H1 (cell line): ENCODE results near the gene ADH4. TPM values are rescaled to one million over a fixed set of nuclear protein-coding genes. Genes with fewer than 3 reads are reported as not detected.
A peak's percentile ranks its signal among the peaks of the same experiment; 100 is the strongest.

Experiments
- CTCF ChIA-PET: fragments of 300-600 bp; sonication (Branson Sonifier 250); formaldehyde crosslinking; loops from one replicate; lab custom pipeline; 2021; ENCODE audit not compliant: partially characterized antibody; lab: Charles Lee
- POLR2A ChIA-PET: fragments of 300-600 bp; sonication (Branson Sonifier 250); formaldehyde crosslinking; loops from one replicate; lab custom pipeline; 2021; ENCODE audit warnings: inconsistent platforms; ENCODE audit not compliant: partially characterized antibody; lab: Charles Lee
- DNase-seq, 2 experiments: peaks; one replicate each; pipeline versions ENCODE4 v3.0.0 to v3.0.0-alpha.2; 2010 to 2022; ENCODE audit warnings: low spot score in 2 of 2, low read depth in 1 of 2, mixed read lengths in 1 of 2
- FAIRE-seq: peaks from 2 replicates; lab custom pipeline; 2011; peaks lifted over from hg19 to GRCh38; lab: Jason Lieb, UNC
- H2AFZ ChIP-seq: 2 replicates; pipeline ENCODE4 v1.8.1; 2012; ENCODE audit warnings: low read length, inconsistent platforms
- H2AK5ac ChIP-seq: 2 replicates; pipeline ENCODE4 v1.6.1; 2013; ENCODE audit warnings: low read depth, low read length
- H2BK120ac ChIP-seq: replicated peaks from 2 replicates; pipeline ENCODE3; 2013; ENCODE audit warnings: low read depth, low read length, inconsistent platforms
- H2BK12ac ChIP-seq: 2 replicates; pipeline ENCODE4 v1.6.1; 2013; ENCODE audit warnings: low read depth, low read length
- H2BK15ac ChIP-seq: 2 replicates; pipeline ENCODE4 v1.6.1; 2013; ENCODE audit warnings: low read length
- H2BK20ac ChIP-seq: 2 replicates; pipeline ENCODE4 v1.6.1; 2013; ENCODE audit warnings: low read length
- H2BK5ac ChIP-seq: 2 replicates; pipeline ENCODE4 v1.6.1; 2013; ENCODE audit warnings: low read depth, low read length
- H3K14ac ChIP-seq: 2 replicates; pipeline ENCODE4 v1.6.1; 2013; ENCODE audit warnings: inconsistent platforms; ENCODE audit not compliant: insufficient read length
- H3K18ac ChIP-seq: 2 replicates; pipeline ENCODE4 v1.6.1; 2013; ENCODE audit warnings: low read length; ENCODE audit errors: extremely low read depth
- H3K23ac ChIP-seq: 2 replicates; pipeline ENCODE4 v1.6.1; 2013; ENCODE audit warnings: inconsistent platforms; ENCODE audit not compliant: insufficient read length
- H3K23me2 ChIP-seq: 2 replicates; pipeline ENCODE4 v1.6.1; 2013; ENCODE audit warnings: low read depth, low read length
- H3K27ac ChIP-seq: 2 replicates; pipeline ENCODE4 v1.6.1; 2011; ENCODE audit warnings: low read depth, low read length, inconsistent platforms
- H3K27me3 ChIP-seq, 4 experiments: replicated peaks in 1 of 4; 1 replicate in 1 of 4; 2 replicates in 3 of 4; pipeline versions ENCODE4 v1.6.1 to v1.8.1; 2011 to 2013; ENCODE audit warnings: low read length in 3 of 4, mild to moderate bottlenecking in 3 of 4, inconsistent platforms in 2 of 4, mixed read lengths in 2 of 4, moderate library complexity in 1 of 4; ENCODE audit not compliant: control insufficient read depth in 3 of 4, insufficient read depth in 3 of 4; ENCODE audit errors: extremely low read depth in 1 of 4
- H3K36me3 ChIP-seq, 4 experiments: 2 replicates each; pipeline versions ENCODE4 v1.6.1 to v1.8.1; 2011 to 2013; ENCODE audit warnings: mild to moderate bottlenecking in 4 of 4, low read length in 3 of 4, moderate library complexity in 2 of 4, control low read depth in 1 of 4, inconsistent platforms in 1 of 4; ENCODE audit not compliant: insufficient read depth in 4 of 4, control insufficient read depth in 2 of 4
- H3K4ac ChIP-seq: replicated peaks from 2 replicates; pipeline ENCODE3; 2013; ENCODE audit warnings: low read length, low read depth, mixed read lengths, inconsistent platforms; ENCODE audit not compliant: insufficient read length
- H3K4me1 ChIP-seq, 4 experiments: replicated peaks in 1 of 4; 1 replicate in 1 of 4; 2 replicates in 3 of 4; pipeline versions ENCODE4 v1.6.1 to v1.8.1; 2011 to 2013; ENCODE audit warnings: low read length in 3 of 4, inconsistent platforms in 2 of 4, mixed read lengths in 1 of 4; ENCODE audit not compliant: insufficient read depth in 4 of 4, control insufficient read depth in 3 of 4
- H3K4me2 ChIP-seq, 2 experiments: 2 replicates each; pipeline versions ENCODE4 v1.6.1 to v1.8.1; 2011 to 2013; ENCODE audit warnings: low read depth in 2 of 2, low read length in 2 of 2, control low read depth in 1 of 2, inconsistent platforms in 1 of 2, mild to moderate bottlenecking in 1 of 2; ENCODE audit not compliant: insufficient read depth in 1 of 2
- H3K4me3 ChIP-seq, 4 experiments: fragments of 200-600, 300-600 bp in 1 of 4; sonication (generic), shearing (Covaris generic), sonication (Bioruptor Twin) in 1 of 4; 2 replicates each; pipeline versions ENCODE4 v1.5.1 to v1.8.1; 2011 to 2016; ENCODE audit warnings: low read length in 4 of 4, low read depth in 3 of 4, control low read depth in 2 of 4, inconsistent platforms in 2 of 4, mild to moderate bottlenecking in 2 of 4, mixed read lengths in 1 of 4, moderate library complexity in 1 of 4; ENCODE audit not compliant: insufficient read depth in 2 of 4; ENCODE audit errors: extremely low read depth in 1 of 4
- H3K56ac ChIP-seq: replicated peaks from 2 replicates; pipeline ENCODE3; 2013; ENCODE audit warnings: low read depth, mild to moderate bottlenecking, mixed read lengths, low read length, inconsistent platforms; ENCODE audit not compliant: insufficient read length
- H3K79me1 ChIP-seq: 2 replicates; pipeline ENCODE4 v1.6.1; 2013; ENCODE audit warnings: low read depth, low read length, control low read depth
- H3K79me2 ChIP-seq, 2 experiments: 2 replicates each; pipeline versions ENCODE4 v1.6.1 to v1.8.1; 2012 to 2013; ENCODE audit warnings: low read length in 2 of 2, mild to moderate bottlenecking in 2 of 2, inconsistent platforms in 1 of 2; ENCODE audit not compliant: insufficient read depth in 2 of 2, control insufficient read depth in 1 of 2
- H3K9ac ChIP-seq, 4 experiments: replicated peaks in 1 of 4; 1 replicate in 1 of 4; 2 replicates in 3 of 4; pipeline versions ENCODE4 v1.6.1 to v1.8.1; 2011 to 2013; ENCODE audit warnings: low read depth in 3 of 4, low read length in 3 of 4, control low read depth in 2 of 4, mild to moderate bottlenecking in 2 of 4, moderate library complexity in 2 of 4, inconsistent platforms in 1 of 4; ENCODE audit errors: extremely low read depth in 1 of 4
- H3K9me3 ChIP-seq, 2 experiments: 2 replicates each; pipeline versions ENCODE4 v1.6.1 to v1.8.1; 2012 to 2013; ENCODE audit warnings: mild to moderate bottlenecking in 2 of 2, moderate library complexity in 2 of 2, control low read depth in 1 of 2, inconsistent platforms in 1 of 2, low read depth in 1 of 2, low read length in 1 of 2, mixed read lengths in 1 of 2; ENCODE audit not compliant: insufficient read depth in 2 of 2
- H4K20me1 ChIP-seq, 2 experiments: replicated peaks in 1 of 2; 2 replicates each; pipeline versions ENCODE3 to v1.8.1; 2011 to 2013; ENCODE audit warnings: inconsistent platforms in 2 of 2, low read length in 2 of 2, mild to moderate bottlenecking in 1 of 2; ENCODE audit not compliant: insufficient read depth in 2 of 2, control insufficient read depth in 1 of 2
- H4K5ac ChIP-seq: 2 replicates; pipeline ENCODE4 v1.6.1; 2013; ENCODE audit warnings: low read length, low read depth, mixed read lengths, inconsistent platforms; ENCODE audit not compliant: insufficient read length
- H4K8ac ChIP-seq: 2 replicates; pipeline ENCODE4 v1.8.0; 2013; ENCODE audit warnings: mild to moderate bottlenecking, moderate library complexity, low read length, inconsistent platforms; ENCODE audit not compliant: insufficient read depth; ENCODE audit errors: extremely low read depth
- H4K91ac ChIP-seq: replicated peaks from 2 replicates; pipeline ENCODE3; 2013; ENCODE audit warnings: low read length, mixed read lengths, inconsistent platforms; ENCODE audit not compliant: insufficient read length
- SIN3A ChIP-seq, 2 experiments: IDR thresholded peaks in 1 of 2; conservative IDR thresholded peaks in 1 of 2; 2 replicates each; pipeline ENCODE4 v1.6.1; 2011 to 2012; ENCODE audit warnings: low read length in 2 of 2, improper control_type of control experiment in 1 of 2, low read depth in 1 of 2, mild to moderate bottlenecking in 1 of 2
- SIRT6 ChIP-seq: IDR thresholded peaks from one replicate; pipeline ENCODE4 v1.7.1; 2012; ENCODE audit warnings: low read length, inconsistent platforms
- WGBS, 2 experiments: shearing (Covaris generic) in 1 of 2; methylation state at CpG; one replicate each; pipeline versions ENCODE4 v1.1.6 to v1.1.7; 2013 to 2015; ENCODE audit warnings: low lambda C conversion rate in 2 of 2, mixed read lengths in 2 of 2, inconsistent platforms in 1 of 2, low coverage in 1 of 2, missing lambda C conversion rate in 1 of 2; ENCODE audit not compliant: insufficient replicate concordance in 2 of 2, insufficient coverage in 1 of 2, insufficient read length in 1 of 2; ENCODE audit errors: extremely low coverage in 1 of 2, missing lambda C conversion rate in 1 of 2; 5-methylcytosine and 5-hydroxymethylcytosine counted together
- polyA plus RNA-seq, 7 experiments: library from polyadenylated mRNA; depleted of rRNA in 3 of 7; stranded (reverse) in 5 of 7; unstranded in 2 of 7; fragments of >200 nt in 5 of 7; fragments of 200-250 nt in 2 of 7; gene quantifications; 1 replicate in 5 of 7; 2 replicates in 1 of 7; 4 replicates in 1 of 7; pipeline versions ENCODE4 v1.2.1 to v1.2.3, GENCODE V29; 2011 to 2013; ENCODE audit warnings: missing spikeins in 2 of 7, mixed read lengths in 2 of 7
- total RNA-seq: library from RNA; stranded (reverse); fragmentation: NEBNext Ultra II Directional; extraction: Animal tissue kit (Norgen Biotek cat#: 25700); gene quantifications from 2 replicates; pipeline ENCODE4 v1.2.1, GENCODE V29; 2021

Gene ADH4
- total and polyA plus RNA-seq, 2 of the 8 experiments (the other 6 are each of a cell fraction or from before 2014, with no cell fraction given) = not detected

- FAIRE-seq (no peak), DNase-seq (no peak)
- Histone ChIP-seq H3K4me1 (peaks cover 0 to 4% (median 1%) of the 10 kb centered on the region in 4 experiments; a peak in 1 of 7 replicates), H2BK120ac (no peak overlapping the region), H3K4me3 (peak overlapping the region; percentile 63 to 94 (median 82)), H2AFZ (no peak overlapping the region), H3K56ac (no peak overlapping the region), H3K36me3 (peaks cover 4 to 27% (median 20%) of the 10 kb centered on the region in 4 experiments; a peak in 7 of 8 replicates), H2BK15ac (no peak overlapping the region), H2BK20ac (no peak overlapping the region), H3K4ac (no peak overlapping the region), H3K18ac (peak overlapping the region; percentile 10), H3K79me2 (peaks cover 7 to 57% of the 10 kb centered on the region in 2 experiments; a peak in 3 of 4 replicates)
- CTCF ChIA-PET = interaction anchor here (0.7 to 1.9 kb wide), 7 partner anchors 19 to 504 kb away, joined by 3 to 8 read pairs (median 5); no protein-coding TSS in a partner anchor
- TF ChIP-seq SIRT6 (no peak), SIN3A (conservative IDR thresholded peaks at IDR 0.05 in 1 of 2, IDR thresholded peaks at IDR 0.05 in 1 of 2; ENCODE audit: low read depth in 1 of 2, low read length in 2 of 2) (peak; percentile 9 to 43; a peak in 1 of 4 replicates)
- TF ChIP-seq, all 59 proteins: peak for 1
- Histone ChIP-seq H3K9ac (peak overlapping the region; percentile 64 to 97 (median 93)), H4K91ac (peak overlapping the region; percentile 60), H4K5ac (peak overlapping the region; percentile 65), H3K14ac (no peak overlapping the region), H2BK12ac (no peak overlapping the region), H2AK5ac (no peak overlapping the region), H3K23ac (no peak overlapping the region), H3K27me3 (no peaks in the 10 kb centered on the region), H3K9me3 (no peaks in the 10 kb centered on the region), H4K20me1 (peaks cover 2% of the 10 kb centered on the region in 2 experiments), H3K27ac (peak overlapping the region; percentile 93; the same call in 1 of the 2 replicates), H4K8ac (peak overlapping the region; percentile 98; the same call in 1 of the 2 replicates), H3K23me2 (peaks cover 7% of the 10 kb centered on the region), H3K79me1 (peaks cover 2% of the 10 kb centered on the region; the same call in 1 of the 2 replicates), H2BK5ac (peak overlapping the region; percentile 91), H3K4me2 (peak overlapping the region; percentile 70 to 79)
- POLR2A ChIA-PET = interaction anchor here (0.6 to 2.1 kb wide), 31 partner anchors 10 to 862 kb away, joined by 3 to 17 read pairs (median 4); partner anchors contain the start of genes EIF4E, H2AZ1, METAP1 and TRMT10A
- 2% methylated on average over 13 of the region's 15 CpGs; no CpG with 5 or more reads in 1 of the 2 experiments for WGBS, 2 experiments
Observed at GRCh38 chr4:99088023-99088449, 56.1 kb downstream of the ADH4 start.
